HG02943 (cell line): Measurements from ENCODE around the gene DPP4.
A peak's percentile ranks its signal among the peaks of the same experiment; 100 is the strongest.
"Not testable (repeated sequence)": the region's sequence is repeated elsewhere in the genome, so short reads cannot be mapped to it uniquely, and the experiment has no call there.

ENCODE experiments used
- ATAC-seq: cut with Tn5 transposase; IDR thresholded peaks from one replicate; pipeline ENCODE4 v1.9.1; 2021; ENCODE audit warnings: mild to moderate bottlenecking, low read depth, moderate library complexity; ENCODE audit not compliant: unreplicated experiment

DPP4 gene

DNA sequence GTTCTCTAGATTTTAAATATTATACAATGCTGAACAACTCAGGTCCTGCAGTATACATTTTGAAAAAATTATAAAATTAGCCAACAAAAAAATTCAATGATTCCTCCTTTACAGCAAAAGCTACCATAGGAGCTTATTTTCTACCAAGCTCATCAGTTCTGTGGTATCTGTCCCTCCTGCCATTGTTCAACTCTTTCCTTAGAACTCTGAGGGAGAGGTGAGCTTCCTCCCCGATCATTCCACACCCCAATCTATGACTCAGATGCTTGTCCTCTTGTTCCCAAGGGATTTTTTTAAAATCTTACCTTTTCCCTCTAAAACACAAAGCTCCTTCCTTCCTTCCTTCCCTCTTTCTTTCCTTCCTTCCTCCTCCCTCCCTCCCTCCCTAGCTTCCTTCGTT is 13.5 kb downstream of the DPP4 start:
- ATAC-seq: no peak

DNA sequence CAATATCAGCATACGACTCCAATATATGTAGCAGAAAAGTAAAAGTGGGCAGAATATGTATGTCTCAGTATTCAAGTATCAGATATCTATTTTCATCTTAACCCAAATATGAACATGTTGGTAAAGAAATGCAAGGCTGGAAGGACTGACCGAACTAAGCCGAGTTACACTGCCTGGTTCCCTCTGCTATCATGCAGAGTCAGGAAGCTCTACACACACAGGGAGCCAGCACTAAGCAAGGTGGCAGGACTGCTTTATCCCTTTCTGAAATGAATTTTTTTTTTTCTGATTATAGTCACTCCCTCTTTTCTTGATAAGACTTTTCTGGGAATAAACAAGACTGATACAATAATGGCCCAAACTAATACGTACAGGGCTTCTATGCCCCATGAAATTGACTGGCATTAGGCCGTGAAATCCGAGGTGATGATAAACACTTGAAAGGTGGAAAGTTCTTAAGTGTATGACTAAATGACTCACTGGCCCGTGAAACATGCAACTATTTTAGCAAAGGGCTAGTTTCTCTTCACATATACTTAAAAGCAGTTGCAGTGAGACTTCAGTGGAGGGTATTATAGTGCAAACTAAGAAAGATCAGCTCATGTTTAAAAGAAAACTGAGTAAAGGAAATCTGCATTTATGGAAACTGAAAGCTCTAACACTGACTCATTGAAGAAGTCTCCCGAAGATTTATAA is 14.9 kb downstream of the DPP4 start:
- peak; percentile 62 for ATAC-seq

GRCh38 chr2:162057426-162057825 is 16.6 kb downstream of the DPP4 start:
- ATAC-seq: no peak

DNA sequence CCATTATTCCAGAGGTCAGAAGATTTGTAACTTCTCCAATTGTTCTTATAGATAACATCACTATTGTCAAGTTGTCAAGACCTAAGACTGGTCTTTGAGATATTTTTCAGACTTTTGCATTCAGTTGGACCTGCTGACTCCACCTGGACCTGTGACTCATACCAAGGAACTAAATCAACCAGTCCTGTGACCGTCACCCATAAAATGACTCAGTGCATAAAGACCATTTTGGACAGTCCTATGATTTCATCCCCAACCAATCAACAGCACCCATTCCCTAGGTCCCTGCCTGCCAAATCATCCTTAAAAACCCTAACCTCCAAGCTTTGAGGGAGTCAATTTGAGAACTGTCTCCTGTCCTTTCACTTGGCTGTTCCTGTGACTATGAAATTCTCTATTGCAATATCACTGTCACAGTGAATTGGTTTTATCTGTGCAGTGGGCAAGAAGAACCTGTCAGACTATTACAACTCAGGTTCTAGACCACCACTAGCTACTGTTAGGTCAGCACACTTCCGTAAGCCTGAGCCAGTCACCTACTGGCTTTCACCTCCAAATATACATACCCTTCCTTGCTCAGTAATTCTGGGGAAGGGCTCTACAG is 17.1 kb downstream of the DPP4 start:
- no peak for ATAC-seq

GRCh38 chr2:162053808-162054155 is 20.2 kb downstream of the DPP4 start:
- ATAC-seq: no peak

GRCh38 chr2:162053066-162053807 is 20.8 kb downstream of the DPP4 start:
- no peak for ATAC-seq

- no peak for ATAC-seq
Measured at GRCh38 chr2:162050513-162050961, 23.5 kb downstream of the DPP4 start.

DNA sequence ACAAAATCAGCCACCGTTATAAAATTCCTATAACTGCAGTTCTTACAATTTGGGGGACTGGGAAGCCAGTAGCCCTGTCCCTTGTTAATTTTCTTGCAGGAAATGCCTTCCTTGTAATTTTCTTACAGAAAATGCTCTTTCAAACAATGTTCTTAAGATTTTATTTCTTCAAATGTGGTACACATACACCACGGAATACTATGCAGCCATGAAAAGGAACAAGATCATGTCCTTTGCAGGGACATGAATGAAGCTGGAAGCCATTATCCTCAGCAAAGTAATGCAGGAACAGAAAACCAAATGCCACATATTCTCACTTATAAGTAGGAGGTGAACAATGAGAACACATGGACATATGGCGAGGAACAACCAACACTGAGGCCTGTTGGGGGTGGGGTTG is 24.9 kb downstream of the DPP4 start:
- ATAC-seq: not testable (repeated sequence)

- ATAC-seq: no peak
Measured at GRCh38 chr2:162044586-162044985, 29.4 kb downstream of the DPP4 start.

DNA sequence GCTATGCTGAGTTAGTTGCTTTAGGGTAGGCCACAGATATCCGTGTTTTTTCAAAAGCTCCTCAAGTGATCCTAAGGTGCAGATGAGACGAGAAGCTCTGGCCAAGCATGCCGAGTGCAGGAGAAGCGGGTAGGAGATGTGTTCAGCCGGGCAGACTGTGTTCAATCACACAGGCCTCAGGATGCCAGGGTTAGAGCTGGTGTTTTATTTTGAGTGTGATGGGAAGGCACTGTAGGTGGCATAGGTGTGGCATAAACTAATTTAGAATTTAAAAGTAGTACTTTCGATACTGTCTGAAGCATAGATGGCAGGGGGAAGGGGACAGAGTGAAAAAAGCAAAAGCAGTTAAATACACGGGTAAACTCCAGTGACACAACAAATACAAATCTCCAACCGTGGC is 30.9 kb downstream of the DPP4 start:
- ATAC-seq: no peak

DNA sequence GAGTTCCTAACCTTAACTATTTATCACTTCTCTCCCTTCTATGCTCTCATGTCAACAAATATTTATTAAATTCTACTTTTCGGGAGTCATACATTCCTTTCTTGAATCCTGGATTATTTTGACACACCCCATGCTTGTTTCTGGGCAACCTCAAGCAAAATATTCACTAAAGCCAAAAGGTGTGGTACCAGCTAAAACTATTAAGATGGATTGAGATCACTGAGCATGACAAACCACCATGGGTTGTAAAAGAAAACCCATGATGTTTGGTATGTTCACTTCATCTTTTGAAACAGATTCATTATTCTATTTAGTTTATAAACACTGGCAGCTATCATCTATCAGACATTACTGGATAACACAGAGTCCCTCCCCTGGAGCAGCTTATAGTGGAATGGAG is 32.5 kb downstream of the DPP4 start:
- no peak for ATAC-seq

DNA sequence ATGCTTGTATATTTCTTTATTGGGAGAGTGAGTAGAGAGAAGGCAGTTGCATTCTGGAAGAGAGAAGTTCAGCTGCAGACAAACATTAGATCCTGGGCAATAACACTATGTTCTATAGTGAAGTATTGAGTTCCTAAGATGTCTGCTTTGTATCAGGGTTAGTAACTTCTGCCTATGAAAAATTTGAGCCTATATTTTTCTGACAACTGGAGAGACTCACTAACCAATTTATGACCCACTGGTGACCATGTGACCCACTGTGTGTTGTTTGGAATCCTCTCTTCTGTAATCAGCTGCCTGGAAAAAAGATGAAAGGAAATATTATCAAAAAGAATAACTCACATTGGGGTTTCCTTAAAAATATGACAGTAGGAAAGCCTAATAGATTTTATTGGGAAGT is 35.3 kb downstream of the DPP4 start:
- ATAC-seq: no peak

- ATAC-seq: no peak
Measured at GRCh38 chr2:162037886-162038285, 36.1 kb downstream of the DPP4 start.

DNA sequence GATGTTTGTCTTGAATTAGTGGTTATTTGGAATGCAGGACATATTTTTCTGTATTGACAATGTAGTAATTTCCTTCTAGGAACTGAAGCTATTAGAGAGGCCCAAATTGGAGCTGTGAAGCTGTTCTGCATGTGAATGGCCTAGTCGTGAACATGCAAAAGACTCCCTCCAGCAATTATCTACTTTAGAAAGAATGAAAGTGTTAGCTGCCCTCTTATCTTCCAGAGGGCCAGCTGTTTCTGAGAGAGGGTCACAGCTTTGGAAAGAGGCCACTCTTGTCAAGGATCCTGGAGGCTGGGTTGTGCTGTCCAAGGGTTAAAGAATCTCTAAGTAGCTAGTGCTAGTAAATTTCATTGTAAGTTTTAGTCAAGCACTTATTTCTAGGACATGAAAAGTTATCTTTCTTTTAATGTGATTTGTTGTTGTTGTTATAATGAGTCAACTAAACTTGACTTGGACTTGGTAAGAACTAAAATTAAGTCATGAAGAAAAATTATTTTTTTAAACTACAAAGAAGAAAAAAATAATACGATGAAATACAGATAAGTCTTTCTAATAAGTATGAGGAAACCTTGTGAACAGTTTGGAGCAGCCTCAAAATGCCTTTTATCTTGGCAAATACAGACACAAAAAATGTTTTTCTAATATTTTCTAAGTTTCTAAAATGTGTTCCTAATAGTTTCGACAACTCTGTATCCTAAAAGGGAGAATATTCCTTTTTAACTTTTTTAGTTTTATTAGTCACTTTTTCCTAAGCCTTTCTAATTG is 36.8 kb downstream of the DPP4 start:
- ATAC-seq: no peak

DNA sequence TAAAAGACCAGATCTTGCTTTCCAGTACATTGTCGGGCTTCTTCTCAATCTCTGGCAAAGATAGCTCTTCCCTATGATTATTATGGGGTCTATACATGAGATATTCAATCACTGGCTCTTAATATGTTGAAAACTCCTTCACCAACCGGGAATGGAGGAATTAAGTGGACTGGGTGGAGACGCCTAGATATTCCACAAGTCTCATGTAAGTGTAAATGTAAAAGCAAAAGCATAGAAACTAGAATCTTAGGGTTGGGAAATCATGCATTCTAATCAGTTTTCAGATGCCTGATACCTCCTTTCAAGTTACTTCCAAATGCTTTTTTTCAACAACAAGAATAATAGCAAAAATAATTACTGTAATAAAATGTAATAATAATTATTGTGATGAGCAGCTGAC is 38.0 kb downstream of the DPP4 start:
- no peak for ATAC-seq

- no peak for ATAC-seq
Measured at GRCh38 chr2:162030363-162031190, 43.4 kb downstream of the DPP4 start.

DNA sequence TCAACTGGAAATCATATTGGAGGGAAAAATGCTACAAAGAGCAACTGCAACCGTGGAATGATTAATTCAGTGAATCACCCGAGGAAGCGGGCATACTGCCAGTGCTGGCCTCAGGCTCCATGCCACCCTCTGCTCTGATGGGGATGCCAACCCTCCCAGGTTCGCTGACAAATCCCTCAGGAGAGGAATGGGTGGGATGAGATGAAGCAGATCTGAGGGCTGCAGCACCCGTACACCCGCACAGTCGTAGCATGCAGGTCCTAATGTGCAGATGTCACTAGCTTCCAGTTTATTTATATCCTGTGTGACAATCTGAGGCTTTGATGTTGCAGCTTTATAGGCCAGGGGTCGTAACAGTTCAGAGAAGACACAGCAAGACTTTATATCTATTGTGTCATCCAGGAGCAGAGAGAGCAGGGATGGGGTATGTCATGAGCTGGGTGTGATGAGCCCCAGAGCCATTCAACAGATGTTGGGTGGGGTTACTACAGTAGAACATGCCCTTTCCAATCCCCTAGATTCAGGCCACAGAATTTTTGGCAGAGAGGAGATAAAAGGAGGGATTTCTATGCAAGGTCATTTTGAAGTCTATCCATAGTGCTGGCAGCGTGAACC is 44.6 kb downstream of the DPP4 start:
- no peak for ATAC-seq

GRCh38 chr2:162028511-162028910 is 45.5 kb downstream of the DPP4 start:
- no peak for ATAC-seq

GRCh38 chr2:162025121-162025911 is 48.7 kb downstream of the DPP4 start:
- no peak for ATAC-seq
